Left renal pelvis (tissue), 4 donors: ENCODE results near the gene TRMT61A. TPM values are rescaled to one million over a fixed set of nuclear protein-coding genes. Genes with fewer than 3 reads are reported as not detected.

Experiments
- DNase-seq, 4 donors: peaks; one replicate each; pipeline ENCODE4 v3.0.0-alpha.2; 2013; ENCODE audit warnings: low read depth in 4 of 4, low spot score in 3 of 4
- polyA plus RNA-seq, 4 donors: library from polyadenylated mRNA; unstranded; fragments of 120-200 nt; gene quantifications; one replicate each; pipeline ENCODE4 v1.2.1, GENCODE V29; 2013; ENCODE audit not compliant: insufficient read length in 4 of 4

Gene TRMT61A
- polyA plus RNA-seq, 4 donors, result 5.6 to 9.0 (median 6.2) TPM

GRCh38 chr14:103545915-103546651 lies 17.1 kb downstream of the TRMT61A start:
- no peak for DNase-seq

DNA sequence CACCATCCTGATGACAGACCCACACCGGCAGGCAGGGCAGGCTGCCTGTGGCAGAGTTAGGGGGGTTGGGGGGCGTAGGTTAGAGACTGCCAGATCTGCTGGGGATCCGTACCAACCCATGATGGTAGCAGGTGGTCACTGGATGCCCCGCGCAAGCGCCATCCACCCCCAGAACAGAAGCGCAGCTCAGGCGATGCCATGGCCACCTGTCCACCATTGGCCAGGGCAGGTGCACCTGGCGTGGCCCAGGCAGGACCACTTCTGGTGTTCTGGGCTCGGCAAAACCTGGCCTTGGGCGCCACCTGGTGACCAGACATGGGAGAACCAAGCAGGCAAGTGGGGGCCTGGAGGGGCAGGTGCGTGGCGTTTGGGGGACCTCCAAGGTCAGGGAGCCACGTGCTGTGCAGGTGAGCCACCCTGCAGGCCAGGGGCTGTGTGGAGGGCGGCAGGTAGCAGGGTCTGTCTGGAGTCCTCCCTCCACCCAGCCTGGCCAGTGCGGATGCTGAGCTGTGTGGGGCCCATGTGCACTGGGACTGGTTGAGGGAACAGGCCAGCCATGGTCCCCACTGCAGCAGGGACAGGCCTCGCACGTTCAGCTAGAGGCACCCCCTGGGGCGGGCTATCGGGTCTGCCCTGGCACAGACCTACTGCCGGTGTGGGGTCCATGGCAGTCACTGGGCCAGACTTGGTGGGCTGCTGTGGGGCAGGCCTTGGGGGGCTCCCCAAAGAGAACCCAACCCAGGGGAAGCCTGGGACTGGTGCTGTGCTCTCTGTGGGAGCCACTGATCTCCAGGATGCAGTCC lies 17.9 kb downstream of the TRMT61A start:
- DNase-seq, result no peak

DNA sequence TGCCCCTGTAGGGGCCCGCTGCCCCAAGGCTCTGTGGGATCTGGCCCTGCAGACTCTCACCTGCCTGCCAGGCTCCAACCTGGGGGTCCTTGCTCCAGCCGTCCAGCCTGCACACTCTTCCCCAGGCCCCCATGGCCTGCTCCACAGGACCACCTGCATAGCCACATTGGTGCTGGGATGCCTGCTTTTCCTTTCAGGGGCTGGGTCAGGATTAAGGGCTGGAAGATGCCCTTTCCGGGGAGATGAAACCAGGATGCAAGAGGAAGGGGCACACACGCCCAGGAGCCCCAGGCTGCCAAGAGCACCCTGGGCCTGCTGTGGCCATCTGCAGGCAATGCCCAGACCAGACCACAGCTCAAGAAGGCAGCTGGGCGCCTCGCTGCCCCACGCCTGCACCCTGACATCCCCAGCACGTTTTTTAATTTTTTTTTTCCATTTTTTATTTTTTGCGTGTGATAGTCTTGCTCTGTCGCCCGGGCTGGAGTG lies 18.5 kb downstream of the TRMT61A start:
- no peak for DNase-seq

DNA sequence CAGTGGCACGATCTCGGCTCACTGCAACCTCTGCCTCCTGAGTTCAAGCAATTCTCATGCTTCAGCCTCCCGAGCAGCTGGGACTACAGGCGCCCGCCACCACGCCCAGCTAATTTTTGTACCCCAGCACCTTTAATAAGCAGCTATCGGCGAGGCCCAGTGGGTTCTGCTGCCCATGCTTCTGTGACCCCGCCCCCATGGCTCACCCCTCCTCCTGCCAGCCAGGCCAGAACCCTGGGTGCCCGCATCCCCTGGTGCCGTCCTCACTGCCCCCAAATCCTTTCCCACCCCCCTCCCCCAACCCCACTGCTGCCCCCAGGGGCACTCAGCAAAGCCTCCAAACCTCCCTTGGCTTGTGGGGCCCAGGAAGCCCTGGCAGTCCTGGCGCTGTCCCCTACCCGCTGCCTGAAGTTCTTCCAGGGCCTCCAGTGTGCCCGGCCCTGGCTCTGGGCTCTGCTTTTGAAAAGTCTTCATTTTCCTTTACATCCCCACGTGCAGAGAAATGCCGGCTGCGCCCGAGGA lies 19.0 kb downstream of the TRMT61A start:
- DNase-seq, result no peak

GRCh38 chr14:103548463-103549351 lies 19.7 kb downstream of the TRMT61A start:
- DNase-seq, result no peak

GRCh38 chr14:103549361-103550311 lies 20.6 kb downstream of the TRMT61A start:
- DNase-seq, result no peak

- no peak for DNase-seq
Measured at GRCh38 chr14:103550451-103551337, 21.7 kb downstream of the TRMT61A start.

GRCh38 chr14:103551338-103551762 lies 22.4 kb downstream of the TRMT61A start:
- no peak for DNase-seq

DNA sequence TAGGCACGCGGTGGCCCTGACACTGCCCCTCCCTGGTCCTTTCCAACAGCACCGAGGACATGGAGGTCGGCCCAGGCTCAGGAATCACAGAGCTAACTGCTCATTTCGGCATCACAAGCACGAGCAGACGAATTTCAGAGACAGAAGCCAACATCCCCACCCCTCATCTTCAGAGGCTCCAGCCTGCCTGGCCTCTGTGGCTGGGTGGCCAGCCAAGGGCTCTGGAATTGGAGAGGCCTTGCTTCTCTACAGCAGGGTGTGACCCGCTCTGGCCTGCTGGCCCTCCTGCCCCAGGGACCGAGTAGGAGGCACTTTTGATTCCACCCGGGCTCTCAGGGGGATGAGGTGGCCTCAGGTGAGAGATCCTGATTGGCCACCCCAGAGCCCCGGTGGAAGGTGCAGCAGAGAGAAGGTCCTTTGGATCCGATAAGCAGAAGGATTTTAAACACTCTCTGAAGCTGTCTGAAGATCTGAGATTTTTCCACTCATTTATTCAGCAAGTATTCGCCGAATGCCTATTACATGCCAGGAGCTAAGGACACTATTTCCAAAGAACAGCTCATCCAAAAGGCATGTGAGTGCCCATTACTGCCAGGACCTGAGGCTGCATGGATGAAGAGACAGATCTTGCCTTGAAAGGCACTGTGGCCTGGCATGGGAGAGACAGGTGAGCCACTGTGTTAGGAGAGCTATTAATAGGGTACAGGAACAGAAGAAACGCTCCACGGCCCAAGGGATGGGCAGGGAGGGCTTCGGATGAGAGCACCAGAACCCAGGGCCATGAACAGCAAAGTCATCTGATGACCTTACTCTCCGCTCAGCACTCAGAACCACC lies 23.2 kb downstream of the TRMT61A start:
- DNase-seq, result no peak

GRCh38 chr14:103552846-103553210 lies 23.8 kb downstream of the TRMT61A start:
- DNase-seq, result no peak

DNA sequence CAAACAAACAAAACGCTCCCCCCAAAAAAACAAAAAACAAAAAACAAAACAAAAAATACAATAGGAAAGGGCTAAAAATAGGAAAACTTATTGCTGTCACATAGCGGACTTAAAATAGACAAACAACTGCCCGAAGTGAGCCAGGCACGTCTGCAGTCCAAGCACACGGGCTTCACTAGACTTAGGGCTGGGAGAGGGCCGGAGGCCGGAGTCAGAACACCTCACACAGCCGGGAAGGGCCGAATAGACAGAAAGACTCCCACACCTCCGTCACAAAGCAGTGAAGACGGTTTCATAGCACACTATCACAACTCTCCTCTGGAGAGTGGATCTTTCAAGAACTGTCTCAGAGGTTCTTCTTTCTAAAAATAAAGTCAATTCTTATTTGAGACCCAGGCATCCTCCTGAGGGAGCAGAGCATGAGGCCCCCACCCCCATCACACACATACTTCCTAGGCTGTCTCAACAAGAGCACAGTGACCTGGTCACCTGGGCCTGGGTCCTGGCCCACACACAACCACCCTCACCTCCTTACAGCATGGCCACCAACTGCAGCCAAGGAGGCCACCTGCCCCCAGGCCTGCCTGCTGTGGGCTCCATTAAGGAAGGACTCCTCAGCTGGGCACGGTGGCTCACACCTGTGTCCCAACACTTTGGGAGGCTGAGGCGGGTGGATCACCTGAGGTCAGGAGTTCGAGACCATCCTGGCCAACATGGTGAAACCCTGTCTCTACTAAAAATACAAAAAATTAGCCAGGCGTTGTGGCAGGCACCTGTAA lies 26.8 kb downstream of the TRMT61A start:
- DNase-seq, result no peak

DNA sequence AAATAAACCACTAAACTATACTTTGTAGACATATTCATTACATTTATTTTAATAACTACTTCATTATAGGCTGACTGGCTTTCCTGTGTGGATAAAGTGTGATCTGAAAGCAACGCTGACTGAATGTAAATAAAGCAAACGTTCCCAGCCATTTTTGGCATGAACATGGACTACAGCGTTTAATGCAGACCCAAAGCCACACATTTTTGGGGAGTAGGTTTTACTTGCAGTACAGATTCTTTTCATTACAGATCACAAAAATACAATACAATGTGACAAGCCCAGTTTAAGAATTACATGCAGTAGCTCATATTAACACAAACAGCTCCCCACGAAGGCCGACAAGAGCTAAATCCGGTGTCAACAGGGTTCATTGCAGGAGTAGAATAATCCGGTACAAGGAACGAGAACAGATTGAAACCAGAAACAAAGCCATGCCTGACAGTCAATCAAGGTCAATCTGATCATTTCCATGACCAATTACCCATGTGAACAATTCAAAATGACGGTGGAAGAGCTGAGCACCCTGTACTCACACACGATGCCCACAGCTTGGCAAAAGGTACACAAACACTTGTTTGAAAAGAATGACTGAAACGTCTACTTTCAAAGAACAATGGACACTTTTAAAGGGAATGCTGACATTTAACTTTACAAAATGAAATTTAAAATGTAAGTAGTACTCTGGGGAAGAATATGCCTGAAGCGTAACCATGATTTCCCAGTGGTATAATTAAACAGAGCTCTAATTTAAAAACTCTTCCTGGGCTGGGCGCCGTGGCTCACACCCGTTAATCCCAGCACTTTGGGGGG lies 28.2 kb downstream of the TRMT61A start:
- DNase-seq, result no peak

GRCh38 chr14:103558071-103558882 lies 29.3 kb downstream of the TRMT61A start:
- peak in 2 of 4 donors; percentile 56 to 73 for DNase-seq

GRCh38 chr14:103559766-103560165 lies 30.8 kb downstream of the TRMT61A start:
- no peak for DNase-seq

DNA sequence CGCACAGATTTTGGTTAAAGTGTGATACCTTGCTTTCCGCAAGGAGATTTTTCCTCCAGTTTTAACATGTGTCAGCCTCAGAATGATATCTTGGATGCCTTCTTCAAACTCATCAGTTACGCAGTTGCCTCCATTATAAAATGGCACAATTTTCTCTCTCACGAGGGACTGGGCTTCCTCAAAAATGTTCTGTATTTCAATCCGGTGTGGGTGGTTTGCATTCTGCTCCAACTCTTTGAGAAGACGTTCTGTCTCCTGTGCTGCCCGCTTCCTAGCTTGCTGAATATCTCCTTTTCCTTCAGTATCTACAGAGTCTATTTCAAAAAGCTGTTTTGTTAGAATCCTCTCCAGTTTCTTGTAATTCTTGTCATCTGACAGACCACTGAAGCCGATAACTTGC lies 31.7 kb downstream of the TRMT61A start:
- no peak for DNase-seq
